Activated T-helper 9 cell treated with anti-CD3 and anti-CD28 coated beads, Interleukin-2, amount 50 U/mL, for 16 hours (primary cell): ENCODE results near the gene DIP2A.
"Not testable (repeated sequence)": the region's sequence is repeated elsewhere in the genome, so short reads cannot be mapped to it uniquely, and the experiment has no call there.

ENCODE experiments used
- DNase-seq: peaks from one replicate; pipeline ENCODE4 v3.0.0-alpha.2; 2020; ENCODE audit warnings: low read depth

Gene DIP2A

GRCh38 chr21:46555678-46556077 is 97.0 kb downstream of the DIP2A start:
- no peak for DNase-seq

- DNase-seq = no peak
Observed at GRCh38 chr21:46556802-46557201, 98.1 kb downstream of the DIP2A start.

- DNase-seq = no peak
Observed at GRCh38 chr21:46557469-46557868, 98.8 kb downstream of the DIP2A start.

- DNase-seq = no peak
Observed at GRCh38 chr21:46557919-46558392, 99.3 kb downstream of the DIP2A start.

GRCh38 chr21:46559291-46559983 is 100.7 kb downstream of the DIP2A start:
- DNase-seq = peak; percentile 36

GRCh38 chr21:46560568-46561444 is 102.1 kb downstream of the DIP2A start:
- no peak for DNase-seq

GRCh38 chr21:46561445-46562090 is 102.9 kb downstream of the DIP2A start:
- no peak for DNase-seq

GRCh38 chr21:46562472-46562871 is 103.8 kb downstream of the DIP2A start:
- no peak for DNase-seq

GRCh38 chr21:46562964-46563607 is 104.4 kb downstream of the DIP2A start:
- no peak for DNase-seq

GRCh38 chr21:46564391-46564790 is 105.7 kb downstream of the DIP2A start:
- no peak for DNase-seq

GRCh38 chr21:46567348-46567747 is 108.7 kb downstream of the DIP2A start:
- no peak for DNase-seq

- DNase-seq = no peak
Observed at GRCh38 chr21:46568562-46568961, 109.9 kb downstream of the DIP2A start.

- DNase-seq = no peak
Observed at GRCh38 chr21:46569081-46569480, 110.4 kb downstream of the DIP2A start.

GRCh38 chr21:46570119-46570518 is 111.4 kb downstream of the DIP2A start:
- no peak for DNase-seq

GRCh38 chr21:46570631-46571030 is 111.9 kb downstream of the DIP2A start:
- DNase-seq = no peak

- no peak for DNase-seq
Observed at GRCh38 chr21:46572850-46573249, 114.2 kb downstream of the DIP2A start.

GRCh38 chr21:46577786-46578185 is 119.1 kb downstream of the DIP2A start:
- not testable (repeated sequence) for DNase-seq

GRCh38 chr21:46579394-46579793 is 120.7 kb downstream of the DIP2A start:
- not testable (repeated sequence) for DNase-seq

- no peak for DNase-seq
Observed at GRCh38 chr21:46581780-46582307, 123.2 kb downstream of the DIP2A start.

GRCh38 chr21:46585191-46585953 is 126.7 kb downstream of the DIP2A start:
- DNase-seq = no peak

GRCh38 chr21:46594276-46594675 is 135.6 kb downstream of the DIP2A start:
- DNase-seq = no peak
